ENCODE measurements around the gene CPSF3. TPM values are rescaled to one million over a fixed set of nuclear protein-coding genes. Genes with fewer than 3 reads are reported as not detected.

Gene CPSF3
- total RNA-seq: 68.1 and 110 TPM in 2 replicates

GRCh38 chr2:9423100-9423921, at the start of gene CPSF3, which contains the start of gene ITGB1BP1:
Gene CPSF3 (plus strand): TSS chr2:9423654. CDS start chr2:9423774, 120 bp downstream.
Gene ITGB1BP1 (minus strand): TSS chr2:9423528. CDS start chr2:9418697, 4,831 bp downstream.

GRCh38 chr2:9474361-9475057, 51.1 kb downstream of the CPSF3 start, which contains the start of gene IAH1:
Gene IAH1 (plus strand): TSS chr2:9474551. CDS start chr2:9474567, 16 bp downstream.

Other genes with a start within 250 kb of the CPSF3 start
- 43.5 and 44.8 TPM in 2 replicates for gene ASAP2, start 216.8 kb upstream of the CPSF3 start, total RNA-seq
- gene ITGB1BP1, start 126 bp upstream of the CPSF3 start, total RNA-seq: 65.4 and 76.9 TPM in 2 replicates
- 68.9 and 70.1 TPM in 2 replicates for gene IAH1, start 50.9 kb downstream of the CPSF3 start, total RNA-seq
- gene ADAM17, start 132.2 kb downstream of the CPSF3 start, total RNA-seq: 43.8 and 56.5 TPM in 2 replicates
- gene YWHAQ, start 207.3 kb downstream of the CPSF3 start, total RNA-seq: 259 and 420 TPM in 2 replicates